Fibroblast of lung (primary cell): Measurements from ENCODE around the gene DUS1L. TPM values are rescaled to one million over a fixed set of nuclear protein-coding genes. Genes with fewer than 3 reads are reported as not detected.

Experiments used
- DNase-seq, 2 donors: peaks; one replicate each; pipeline versions ENCODE4 v3.0.0 to v3.0.0-alpha.2; 2010; ENCODE audit warnings: low read depth in 2 of 2
- H2AFZ ChIP-seq: 2 replicates; pipeline ENCODE4 v1.5.1; 2012; ENCODE audit warnings: low read length, control low read depth, inconsistent platforms
- H3K27ac ChIP-seq: 2 replicates; pipeline ENCODE4 v1.5.1; 2011; ENCODE audit warnings: low read length, control low read depth; ENCODE audit not compliant: insufficient read depth
- H3K27me3 ChIP-seq: 2 replicates; pipeline ENCODE4 v1.5.1; 2011; ENCODE audit warnings: mild to moderate bottlenecking, low read length; ENCODE audit not compliant: control insufficient read depth, insufficient read depth
- H3K36me3 ChIP-seq: 2 replicates; pipeline ENCODE4 v1.5.1; 2011; ENCODE audit warnings: low read length; ENCODE audit not compliant: control insufficient read depth, insufficient read depth
- H3K4me1 ChIP-seq: 2 replicates; pipeline ENCODE4 v1.5.1; 2011; ENCODE audit warnings: low read length; ENCODE audit not compliant: control insufficient read depth, insufficient read depth; ENCODE audit errors: extremely low read depth
- H3K4me2 ChIP-seq: 2 replicates; pipeline ENCODE4 v1.5.1; 2011; ENCODE audit warnings: low read length, control low read depth; ENCODE audit not compliant: insufficient read depth; ENCODE audit errors: extremely low read depth
- H3K4me3 ChIP-seq, 4 experiments: fragments of 200-600 bp in 1 of 4; sonication (generic) in 1 of 4; replicated peaks in 1 of 4; 2 replicates each; pipeline ENCODE4 v1.5.1; 2011 to 2016; ENCODE audit warnings: low read length in 4 of 4, low read depth in 3 of 4, mild to moderate bottlenecking in 3 of 4, control low read depth in 2 of 4, inconsistent platforms in 1 of 4, mixed read lengths in 1 of 4; ENCODE audit not compliant: insufficient read depth in 1 of 4; ENCODE audit errors: control extremely low read depth in 1 of 4
- H3K79me2 ChIP-seq: 2 replicates; pipeline ENCODE4 v1.5.1; 2012; ENCODE audit warnings: mild to moderate bottlenecking, low read length, inconsistent platforms; ENCODE audit not compliant: control insufficient read depth, insufficient read depth
- H3K9ac ChIP-seq: 2 replicates; pipeline ENCODE4 v1.5.1; 2011; ENCODE audit warnings: mild to moderate bottlenecking, low read length, control low read depth; ENCODE audit not compliant: insufficient read depth
- H3K9me3 ChIP-seq: 2 replicates; pipeline ENCODE4 v1.5.1; 2012; ENCODE audit warnings: low read depth, low read length; ENCODE audit not compliant: control insufficient read depth, insufficient read depth
- H4K20me1 ChIP-seq: 2 replicates; pipeline ENCODE4 v1.5.1; 2011; ENCODE audit warnings: low read length; ENCODE audit not compliant: control insufficient read depth, insufficient read depth; ENCODE audit errors: extremely low read depth
- EZH2 ChIP-seq: IDR thresholded peaks from 2 replicates; pipeline ENCODE4 v1.5.1; 2012; ENCODE audit warnings: low read length, control low read depth, mild to moderate bottlenecking; ENCODE audit errors: missing control alignments
- polyA plus RNA-seq, 2 donors: library from polyadenylated mRNA; depleted of rRNA in 1 of 2; stranded (reverse) in 1 of 2; unstranded in 1 of 2; fragments of >200 nt; gene quantifications; 2 replicates each; pipeline ENCODE4 v1.2.1, GENCODE V29; 2011 to 2012; ENCODE audit warnings: missing spikeins in 1 of 2
- total RNA-seq: library from RNA; depleted of rRNA; stranded (reverse); fragments of >200 nt; gene quantifications from 2 replicates; pipeline ENCODE4 v1.2.1, GENCODE V29; 2014
- TF ChIP-seq, protein P1 (sequence below), 2 donors: IDR thresholded peaks in 1 of 2; conservative IDR thresholded peaks in 1 of 2; 1 replicate in 1 of 2; 2 replicates in 1 of 2; pipeline ENCODE4 v1.5.1; 2011 to 2012; ENCODE audit warnings: low read length in 2 of 2, control low read depth in 1 of 2, inconsistent platforms in 1 of 2, low read depth in 1 of 2, mild to moderate bottlenecking in 1 of 2

The DUS1L gene
- total and polyA plus RNA-seq, 2 donors (not counting 1 experiment from before 2014, with no cell fraction given): 24.6 to 41.0 TPM

DNA sequence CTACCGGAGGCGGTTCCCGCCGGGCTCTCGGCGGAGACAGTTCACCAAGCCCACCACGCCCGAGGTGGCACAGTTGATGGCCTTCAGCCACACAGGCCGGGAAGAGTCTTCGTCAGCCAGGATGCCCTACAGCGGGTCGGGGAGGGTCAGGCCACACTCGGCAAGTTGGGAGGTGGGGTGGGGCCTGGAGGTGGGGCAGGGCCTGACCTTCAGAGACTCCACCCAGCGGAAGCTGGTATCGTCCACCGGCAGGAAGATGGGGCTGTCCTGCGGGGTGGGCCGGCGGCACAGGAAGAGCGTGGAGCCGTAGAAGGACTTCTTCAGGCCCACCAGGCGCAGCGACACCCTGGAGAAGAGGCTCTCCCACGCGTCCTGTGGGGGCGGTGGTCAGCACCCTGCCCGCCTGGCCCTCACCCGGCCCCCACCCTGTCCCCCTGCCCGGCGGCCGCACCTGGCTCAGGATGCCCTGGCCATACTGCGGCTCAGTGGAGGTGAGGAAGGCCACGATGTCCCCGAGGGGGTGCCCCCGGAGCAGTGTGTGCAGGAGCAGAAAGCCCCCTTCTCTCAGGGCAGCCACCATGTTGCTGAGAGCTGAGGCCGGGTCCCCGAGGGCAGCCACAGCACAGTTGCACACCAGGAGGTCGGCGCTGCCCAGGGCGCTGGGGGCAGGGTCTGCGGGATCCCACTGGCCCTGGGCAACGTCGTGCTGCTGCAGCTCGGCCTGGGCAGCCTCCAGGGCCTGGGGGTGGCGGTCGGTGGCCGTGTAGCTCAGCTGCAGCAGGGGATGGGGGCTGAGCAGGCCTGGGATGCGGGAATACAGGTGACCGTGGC is 19.6 kb upstream of the DUS1L start:
- no peaks in the 10 kb centered on the region for H3K27me3 ChIP-seq
- TF ChIP-seq, protein P1, sequence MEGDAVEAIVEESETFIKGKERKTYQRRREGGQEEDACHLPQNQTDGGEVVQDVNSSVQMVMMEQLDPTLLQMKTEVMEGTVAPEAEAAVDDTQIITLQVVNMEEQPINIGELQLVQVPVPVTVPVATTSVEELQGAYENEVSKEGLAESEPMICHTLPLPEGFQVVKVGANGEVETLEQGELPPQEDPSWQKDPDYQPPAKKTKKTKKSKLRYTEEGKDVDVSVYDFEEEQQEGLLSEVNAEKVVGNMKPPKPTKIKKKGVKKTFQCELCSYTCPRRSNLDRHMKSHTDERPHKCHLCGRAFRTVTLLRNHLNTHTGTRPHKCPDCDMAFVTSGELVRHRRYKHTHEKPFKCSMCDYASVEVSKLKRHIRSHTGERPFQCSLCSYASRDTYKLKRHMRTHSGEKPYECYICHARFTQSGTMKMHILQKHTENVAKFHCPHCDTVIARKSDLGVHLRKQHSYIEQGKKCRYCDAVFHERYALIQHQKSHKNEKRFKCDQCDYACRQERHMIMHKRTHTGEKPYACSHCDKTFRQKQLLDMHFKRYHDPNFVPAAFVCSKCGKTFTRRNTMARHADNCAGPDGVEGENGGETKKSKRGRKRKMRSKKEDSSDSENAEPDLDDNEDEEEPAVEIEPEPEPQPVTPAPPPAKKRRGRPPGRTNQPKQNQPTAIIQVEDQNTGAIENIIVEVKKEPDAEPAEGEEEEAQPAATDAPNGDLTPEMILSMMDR (conservative IDR thresholded peaks at IDR 0.05 in 1 of 2, IDR thresholded peaks at IDR 0.05 in 1 of 2; ENCODE audit: low read depth in 1 of 2, low read length in 2 of 2): no peak
- no peak for TF ChIP-seq EZH2
- no peak overlapping the region for H2AFZ ChIP-seq
- H3K79me2 ChIP-seq: no peaks in the 10 kb centered on the region
- no peak overlapping the region for H3K27ac ChIP-seq
- H3K9ac ChIP-seq: no peak overlapping the region
- no peaks in the 10 kb centered on the region for H3K9me3 ChIP-seq
- H4K20me1 ChIP-seq: no peaks in the 10 kb centered on the region
- no peaks in the 10 kb centered on the region for H3K4me1 ChIP-seq
- no peak overlapping the region for H3K4me2 ChIP-seq
- H3K36me3 ChIP-seq: peaks cover 79% of the 10 kb centered on the region
- H3K4me3 ChIP-seq: no peak overlapping the region
- no peak for DNase-seq

DNA sequence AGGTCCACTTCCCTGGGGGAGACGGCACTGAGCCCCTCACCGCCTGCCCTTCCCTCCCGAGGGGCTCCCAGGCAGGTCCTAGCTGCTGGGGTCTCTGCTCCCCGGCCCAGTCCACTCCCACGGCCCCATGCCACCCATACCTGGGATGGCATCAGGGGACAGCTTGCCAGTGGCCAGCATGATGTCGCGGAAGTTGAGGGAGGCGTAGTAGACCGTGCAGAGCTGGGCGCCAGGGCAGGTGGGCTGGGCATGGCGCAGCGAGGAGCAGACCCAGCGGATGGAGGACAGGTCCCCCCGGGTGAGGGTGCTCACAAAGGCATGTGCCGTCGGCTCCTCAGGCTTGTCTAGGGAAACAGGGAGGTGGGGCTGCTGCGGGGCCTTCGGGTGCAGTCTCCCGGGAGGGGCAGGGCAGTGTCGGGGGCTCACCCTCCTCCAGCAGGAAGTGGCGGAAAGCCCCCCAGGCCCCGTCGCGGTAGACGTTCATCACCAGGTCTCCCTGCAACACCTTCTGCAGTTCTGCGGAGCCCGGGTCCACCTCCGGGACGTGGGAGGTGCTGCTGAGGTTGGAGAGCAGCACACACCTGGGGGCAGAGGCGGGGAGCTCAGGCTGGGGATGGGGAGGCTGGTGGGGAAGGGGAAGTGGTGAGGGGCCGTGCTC is 18.9 kb upstream of the DUS1L start:
- DNase-seq: no peak
- no peak overlapping the region for H3K4me2 ChIP-seq
- peaks cover 77% of the 10 kb centered on the region for H3K36me3 ChIP-seq
- TF ChIP-seq, protein P1 (conservative IDR thresholded peaks at IDR 0.05 in 1 of 2, IDR thresholded peaks at IDR 0.05 in 1 of 2; ENCODE audit: low read depth in 1 of 2, low read length in 2 of 2): no peak
- TF ChIP-seq EZH2: no peak
- H3K4me1 ChIP-seq: no peaks in the 10 kb centered on the region
- H3K27me3 ChIP-seq: no peaks in the 10 kb centered on the region
- no peak overlapping the region for H2AFZ ChIP-seq
- H3K9me3 ChIP-seq: no peaks in the 10 kb centered on the region
- no peak overlapping the region for H3K9ac ChIP-seq
- no peak overlapping the region for H3K27ac ChIP-seq
- H4K20me1 ChIP-seq: no peaks in the 10 kb centered on the region
- H3K79me2 ChIP-seq: no peaks in the 10 kb centered on the region
- no peak overlapping the region for H3K4me3 ChIP-seq

DNA sequence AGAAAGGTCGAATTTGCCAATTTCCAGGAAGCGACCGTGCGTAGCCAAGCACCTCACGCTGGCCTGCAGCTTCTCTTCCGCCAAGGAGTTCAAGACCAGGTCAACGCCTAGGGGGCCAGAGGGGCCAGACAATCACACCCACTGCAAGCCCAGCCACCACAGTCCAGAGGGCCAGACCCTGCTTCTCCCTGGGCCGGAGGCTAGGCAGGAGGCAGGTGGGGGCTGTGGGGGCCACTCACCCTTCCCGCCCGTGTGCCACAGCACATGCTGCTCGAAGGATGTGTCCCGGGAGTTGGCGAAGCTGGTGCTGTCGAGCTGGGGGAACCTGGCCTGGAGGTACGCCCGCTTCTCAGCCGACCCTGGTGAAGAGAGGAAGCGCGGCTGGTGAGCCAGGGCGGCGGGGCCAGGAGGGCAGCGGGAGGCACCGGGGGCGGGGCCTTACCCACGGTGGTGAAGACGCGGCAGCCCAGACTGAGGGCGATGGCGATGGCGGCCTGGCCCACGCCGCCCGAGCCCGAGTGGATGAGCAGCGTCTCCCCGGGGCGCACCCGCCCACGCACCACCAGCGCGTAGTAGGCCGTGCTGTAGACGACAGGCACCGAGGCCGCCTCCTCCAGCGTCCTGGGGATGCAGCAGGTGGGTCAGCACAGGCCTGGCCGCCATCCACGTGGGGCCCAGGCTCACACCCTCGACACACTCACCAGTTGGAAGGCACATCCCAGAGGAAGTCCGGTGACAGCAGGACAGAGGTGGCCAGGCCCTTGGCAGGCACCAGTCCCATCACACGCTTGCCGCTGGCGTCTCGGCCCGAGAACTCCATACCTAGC is 18.1 kb upstream of the DUS1L start:
- Histone ChIP-seq H3K4me3 (no peak overlapping the region), H3K9ac (no peak overlapping the region), H3K27ac (no peak overlapping the region), H3K27me3 (no peaks in the 10 kb centered on the region), H2AFZ (no peak overlapping the region), H4K20me1 (no peaks in the 10 kb centered on the region), H3K36me3 (peaks cover 76% of the 10 kb centered on the region), H3K79me2 (no peaks in the 10 kb centered on the region), H3K9me3 (no peaks in the 10 kb centered on the region), H3K4me2 (no peak overlapping the region), H3K4me1 (no peaks in the 10 kb centered on the region)
- no peak for TF ChIP-seq EZH2
- TF ChIP-seq, protein P1 (conservative IDR thresholded peaks at IDR 0.05 in 1 of 2, IDR thresholded peaks at IDR 0.05 in 1 of 2; ENCODE audit: low read depth in 1 of 2, low read length in 2 of 2): no peak
- DNase-seq: no peak
